Activated CD8-positive, alpha-beta memory T cell treated with anti-CD3 and anti-CD28 coated beads for 48 hours (primary cell): ENCODE results near the gene DNER.

Source experiments
- DNase-seq, 3 experiments: peaks; one replicate each; pipeline ENCODE4 v3.0.0-alpha.2; 2020; ENCODE audit warnings: low read depth in 2 of 3, low spot score in 2 of 3

Gene DNER

DNA sequence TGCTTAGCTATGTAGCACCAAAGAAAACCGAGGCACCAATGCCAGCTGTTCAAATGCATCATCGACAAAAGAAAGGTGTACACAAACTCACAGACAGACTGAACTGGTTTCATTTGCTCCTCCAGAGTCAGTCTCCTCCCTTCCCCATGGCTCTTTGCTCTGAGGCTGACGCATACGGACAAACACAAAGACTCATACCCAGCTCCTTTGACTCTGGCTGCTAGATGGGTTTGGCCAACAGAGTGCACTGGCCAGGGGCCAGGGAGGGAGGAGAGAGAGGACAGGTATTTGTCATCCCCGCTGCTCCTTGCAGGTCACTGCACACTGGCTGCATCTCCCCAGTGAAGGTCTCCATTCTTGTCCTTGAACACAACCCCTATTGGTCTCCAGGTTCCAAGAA, 40.7 kb downstream of the DNER start:
- no peak for DNase-seq

DNA sequence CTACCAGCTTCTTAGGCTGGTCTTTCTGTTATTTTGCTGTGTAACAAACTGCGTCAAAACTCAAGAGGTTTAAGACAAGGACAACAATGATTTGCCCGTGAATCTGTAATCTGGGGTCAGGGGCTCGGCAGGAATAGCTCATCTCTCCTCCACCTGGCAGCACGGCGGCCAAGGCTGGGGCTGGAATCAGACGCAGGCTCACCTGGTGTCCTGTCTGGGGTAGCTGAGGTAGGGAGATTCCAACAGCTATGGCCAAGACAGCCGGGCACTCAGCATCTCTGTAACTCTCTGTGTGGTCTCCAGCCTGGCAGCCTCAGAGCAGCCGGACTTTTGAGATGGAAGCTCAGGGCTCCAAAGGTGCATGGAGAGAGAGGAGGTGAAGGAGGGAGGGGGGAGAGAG, 42.3 kb downstream of the DNER start:
- DNase-seq, result no peak

DNA sequence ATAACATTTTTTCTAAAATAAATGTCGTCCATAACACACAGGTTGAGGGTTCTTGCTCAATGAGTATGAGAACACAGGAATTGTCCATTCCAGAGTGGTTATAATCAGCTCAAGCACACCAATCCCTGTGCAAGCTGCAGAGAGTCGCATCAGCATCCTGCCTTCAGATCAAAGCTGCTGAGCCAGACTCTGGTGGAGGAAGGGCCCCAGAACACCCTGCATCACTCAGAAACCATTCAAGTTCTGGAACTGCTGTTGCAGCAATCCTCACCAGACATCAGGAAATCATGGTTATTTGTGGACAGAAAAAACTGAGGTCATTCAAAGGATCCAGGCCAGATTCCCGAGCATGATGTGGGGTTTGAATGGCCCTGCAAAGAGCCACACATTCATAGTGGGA, 44.5 kb downstream of the DNER start:
- DNase-seq, result no peak

DNA sequence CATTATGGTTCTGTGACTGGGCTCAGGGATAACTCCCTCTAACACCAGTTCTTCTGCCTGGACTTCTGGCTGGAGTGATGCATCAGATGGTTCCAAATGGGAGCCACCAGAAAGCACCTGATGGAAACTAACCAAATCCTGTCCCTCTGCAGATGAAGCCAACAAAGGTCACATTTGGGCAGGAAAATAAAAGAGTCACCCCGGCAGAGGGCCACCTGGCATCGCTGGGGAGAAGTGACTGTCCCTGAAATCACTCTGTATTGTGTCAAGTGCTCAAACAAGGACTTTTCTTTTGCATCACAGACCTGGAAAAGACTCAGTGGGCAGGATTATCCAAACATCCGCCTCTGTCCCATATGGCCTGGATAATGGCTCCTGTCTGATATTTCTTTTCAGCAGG, 47.5 kb downstream of the DNER start:
- DNase-seq, result no peak

DNA sequence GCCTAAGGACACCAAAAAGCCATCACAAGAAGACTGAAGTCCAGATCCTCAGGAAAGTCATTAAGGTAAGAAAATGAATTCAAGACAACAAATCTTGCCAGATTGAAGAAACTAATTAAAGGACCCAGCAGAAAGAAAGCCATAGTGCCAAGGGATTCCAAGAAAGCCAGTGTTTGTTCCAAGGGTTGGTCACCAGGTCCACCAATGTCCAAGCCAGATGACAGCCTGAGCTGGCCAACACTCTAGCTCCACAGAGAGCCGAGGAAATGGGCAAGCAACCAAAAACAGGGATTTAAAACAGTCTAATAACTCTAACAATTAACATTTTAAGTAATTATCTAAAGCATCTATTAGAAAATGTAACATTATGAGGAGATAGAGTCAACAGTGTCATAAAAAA, 49.2 kb downstream of the DNER start:
- no peak for DNase-seq

DNA sequence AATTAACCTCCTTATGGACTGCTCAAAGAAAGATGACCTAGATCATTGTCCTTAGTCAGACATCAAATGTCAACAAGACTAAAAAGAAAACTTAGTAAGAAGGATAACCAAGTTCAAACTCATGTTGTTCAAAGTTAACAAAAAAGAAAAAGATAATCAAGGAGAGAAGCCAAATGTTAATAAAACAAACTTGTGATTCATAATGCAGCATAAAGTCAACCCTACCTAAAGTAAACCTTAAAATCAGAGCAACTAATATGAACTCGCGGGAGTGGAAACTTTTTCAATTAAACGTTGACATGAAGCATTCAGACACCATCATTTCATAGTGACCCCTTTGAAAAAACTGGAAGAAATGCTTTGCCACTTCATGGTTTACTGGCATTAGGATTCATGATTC, 52.9 kb downstream of the DNER start:
- no peak for DNase-seq

DNA sequence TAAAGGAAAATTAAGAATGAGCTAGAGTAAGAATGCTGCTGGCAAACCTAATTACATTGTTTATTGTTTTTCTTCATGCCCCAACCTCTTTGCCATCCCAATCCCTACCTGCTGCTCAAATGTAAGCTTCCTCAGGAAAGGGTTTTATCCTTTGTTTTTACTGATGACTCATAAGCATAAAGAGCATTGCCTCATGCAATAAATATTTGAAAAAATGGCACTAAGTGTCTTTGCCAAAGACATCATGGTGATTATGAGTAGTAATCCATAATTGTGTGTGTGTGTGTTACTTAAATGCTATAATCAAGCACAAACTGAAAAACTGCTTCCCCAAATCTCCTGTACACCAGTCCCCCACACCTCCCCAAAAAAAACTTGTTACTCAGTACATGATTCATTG, 53.4 kb downstream of the DNER start:
- no peak for DNase-seq

- no peak for DNase-seq
Measured at GRCh38 chr2:229660391-229660790, 54.0 kb downstream of the DNER start.

DNA sequence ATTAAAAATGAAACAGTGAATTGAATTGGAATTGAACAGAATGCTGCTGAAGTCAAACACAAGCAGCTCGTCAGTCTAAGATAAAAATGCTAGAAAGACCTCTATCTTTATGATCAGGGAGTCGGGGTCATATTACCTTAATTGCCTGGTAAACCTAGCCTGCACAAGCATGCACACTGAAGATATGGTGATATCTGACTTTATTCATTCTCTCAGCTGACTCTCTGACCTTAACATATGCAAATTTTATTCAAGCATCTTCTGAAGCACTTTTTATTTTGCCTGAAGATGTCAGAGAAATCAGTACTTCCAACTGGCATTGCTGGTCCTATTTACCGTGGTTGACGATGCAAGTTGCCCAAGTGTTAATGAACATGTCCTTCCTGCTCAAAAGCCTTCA, 56.4 kb downstream of the DNER start:
- no peak for DNase-seq

DNA sequence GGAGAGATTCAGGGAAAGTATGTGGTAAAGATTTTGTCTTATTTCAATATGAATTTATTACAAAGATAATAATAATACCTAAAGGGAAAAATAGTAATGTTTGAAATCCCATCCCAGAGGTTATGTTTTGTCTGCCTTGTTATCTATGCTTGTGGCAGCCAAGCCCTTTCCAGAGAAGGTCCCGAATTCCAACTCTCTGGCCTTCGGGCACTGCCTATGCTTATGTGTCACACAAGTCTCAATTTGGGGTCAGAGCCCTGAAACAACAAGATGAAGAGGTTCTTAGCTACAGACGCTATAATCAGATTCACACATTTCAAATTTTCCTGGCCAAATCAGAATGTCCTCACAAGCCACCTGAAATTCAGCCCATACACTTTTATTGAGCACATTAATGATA, 59.9 kb downstream of the DNER start:
- DNase-seq, result no peak

GRCh38 chr2:229653531-229653930, 60.8 kb downstream of the DNER start:
- no peak for DNase-seq

DNA sequence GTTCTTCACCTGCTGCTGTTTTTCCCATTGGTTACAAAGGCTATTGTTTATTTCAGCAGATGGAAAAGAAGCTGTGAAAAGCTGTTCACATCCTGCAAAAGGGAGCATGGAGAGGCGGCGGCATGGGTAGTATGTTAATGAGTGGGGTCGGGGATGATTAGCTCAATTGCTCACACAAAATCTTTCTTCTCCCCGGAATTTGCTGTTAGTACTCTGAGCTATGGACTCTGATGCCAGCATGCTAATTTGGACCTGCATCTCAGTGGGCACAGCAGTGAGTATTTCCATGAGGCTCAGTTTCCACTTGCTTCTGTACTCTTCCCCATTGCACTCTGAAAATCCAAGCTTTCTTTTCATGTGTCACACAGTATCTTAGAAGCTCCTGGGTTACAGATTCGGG, 61.6 kb downstream of the DNER start:
- no peak for DNase-seq

GRCh38 chr2:229650901-229651300, 63.5 kb downstream of the DNER start:
- no peak for DNase-seq

DNA sequence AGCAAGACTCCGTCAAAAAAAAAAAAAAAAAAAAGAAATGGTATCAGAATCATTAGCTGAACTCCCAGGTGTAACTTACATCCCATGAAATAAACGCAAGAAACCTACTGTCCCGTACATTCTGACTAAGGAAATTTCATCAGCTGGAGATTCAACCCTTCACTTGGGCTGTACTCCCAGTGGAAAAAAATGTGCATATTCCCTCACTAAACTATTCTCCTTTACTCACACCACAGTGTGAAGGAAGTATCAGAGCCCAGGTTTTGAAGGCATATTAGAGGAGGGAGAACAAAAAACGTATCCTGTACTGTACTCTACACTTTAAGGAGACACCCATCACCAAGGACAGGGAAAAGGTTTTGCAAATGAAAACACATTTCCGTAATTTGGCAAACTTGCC, 64.3 kb downstream of the DNER start:
- DNase-seq, result no peak

- DNase-seq, result no peak
Measured at GRCh38 chr2:229646186-229646723, 68.1 kb downstream of the DNER start.

DNA sequence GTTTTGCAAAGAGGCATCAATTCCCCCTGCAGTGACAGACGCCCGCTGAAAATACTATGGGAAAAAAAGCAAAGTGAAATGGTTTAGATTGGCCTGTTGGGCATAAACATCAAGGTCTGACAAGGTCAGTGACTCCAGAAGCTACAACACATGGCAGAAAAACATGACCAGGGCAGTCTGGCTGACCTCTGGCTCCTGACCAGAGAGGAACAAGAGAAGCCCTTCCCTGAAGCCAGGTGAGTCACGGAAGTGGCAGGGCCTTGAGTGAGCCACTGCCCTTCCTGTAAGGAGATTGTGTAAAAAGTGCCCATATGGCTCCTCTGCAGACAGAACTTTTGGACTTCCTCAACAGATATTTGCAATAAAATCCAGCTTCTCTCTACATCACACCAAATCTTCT, 72.0 kb downstream of the DNER start:
- no peak for DNase-seq

DNA sequence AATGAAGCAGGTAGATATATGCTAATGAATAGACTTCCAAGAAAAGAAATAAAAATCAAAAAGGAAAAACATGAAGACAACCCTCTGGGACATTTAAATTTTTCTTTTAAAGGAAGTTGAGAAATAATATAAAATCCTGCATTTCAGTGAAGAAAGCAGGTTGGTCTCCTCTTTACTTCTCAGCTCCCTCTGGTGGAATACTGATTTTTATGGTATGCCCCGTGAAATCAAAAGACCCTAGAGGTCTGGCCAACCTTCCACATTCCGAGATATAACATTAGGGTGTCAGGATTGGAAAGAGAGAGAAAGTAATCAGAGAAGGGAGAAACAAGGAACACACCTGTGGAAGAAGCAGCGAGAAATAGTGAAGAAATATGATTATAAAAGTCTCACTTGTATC, 72.7 kb downstream of the DNER start:
- no peak for DNase-seq

DNA sequence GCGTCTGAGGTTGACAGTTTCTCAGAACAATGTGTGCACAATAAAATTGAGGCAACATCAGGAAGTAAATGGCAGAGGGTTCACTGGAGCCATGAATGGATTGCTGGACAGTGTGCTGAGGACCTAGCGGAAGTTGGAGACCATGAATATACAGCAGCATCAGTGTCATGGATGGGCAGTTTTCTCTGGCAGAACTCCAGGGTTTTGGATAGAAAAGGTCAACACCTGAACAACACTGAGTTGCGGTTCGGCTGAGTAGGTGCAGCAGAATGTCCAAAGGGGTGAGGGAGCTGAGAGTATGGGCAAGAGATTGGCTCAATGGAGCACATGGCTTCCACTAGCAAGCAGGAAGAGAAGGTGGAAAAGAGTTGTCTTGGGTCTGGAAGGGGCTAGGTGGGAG, 73.7 kb downstream of the DNER start:
- no peak for DNase-seq

- no peak for DNase-seq
Measured at GRCh38 chr2:229636571-229636970, 77.8 kb downstream of the DNER start.

GRCh38 chr2:229635371-229635680, 79.0 kb downstream of the DNER start:
- no peak for DNase-seq

DNA sequence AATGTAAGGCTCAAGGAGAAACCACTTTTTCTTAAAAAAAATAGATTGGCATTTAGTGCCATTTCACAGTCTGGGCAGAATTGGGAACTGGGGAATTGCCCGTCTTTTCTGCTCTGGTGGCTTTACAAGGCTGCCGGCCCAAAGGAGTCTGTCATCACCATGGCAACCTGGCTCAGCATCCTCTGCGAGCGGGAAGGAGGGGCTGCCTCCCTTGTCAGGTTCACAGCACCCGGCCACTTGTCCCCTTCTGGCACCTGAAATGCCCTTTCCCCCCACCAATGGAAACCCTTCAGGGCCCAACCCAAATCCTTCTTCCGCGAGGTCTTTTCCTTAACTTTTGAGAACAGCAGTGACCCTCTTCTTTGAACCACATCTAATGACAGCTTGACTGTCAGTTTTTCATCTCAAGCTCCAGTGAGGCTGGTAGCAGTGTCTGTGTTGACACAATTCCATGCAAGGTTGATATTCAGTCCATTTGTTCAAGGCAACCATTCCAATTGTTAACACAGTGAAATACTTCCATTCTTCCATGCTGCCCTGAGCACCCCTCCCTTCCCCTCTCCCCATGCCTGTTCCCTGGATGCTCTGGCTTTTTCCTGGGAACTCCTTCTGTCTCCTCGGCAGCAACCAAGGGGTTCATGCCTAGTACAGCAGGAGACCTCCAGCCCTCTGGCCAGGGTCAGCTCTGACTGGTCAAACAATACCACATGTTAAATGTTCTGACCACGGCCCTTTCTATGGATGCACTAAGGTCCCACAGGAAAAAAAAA, 79.6 kb downstream of the DNER start:
- no peak for DNase-seq

- DNase-seq, result no peak
Measured at GRCh38 chr2:229633556-229633955, 80.8 kb downstream of the DNER start.

DNA sequence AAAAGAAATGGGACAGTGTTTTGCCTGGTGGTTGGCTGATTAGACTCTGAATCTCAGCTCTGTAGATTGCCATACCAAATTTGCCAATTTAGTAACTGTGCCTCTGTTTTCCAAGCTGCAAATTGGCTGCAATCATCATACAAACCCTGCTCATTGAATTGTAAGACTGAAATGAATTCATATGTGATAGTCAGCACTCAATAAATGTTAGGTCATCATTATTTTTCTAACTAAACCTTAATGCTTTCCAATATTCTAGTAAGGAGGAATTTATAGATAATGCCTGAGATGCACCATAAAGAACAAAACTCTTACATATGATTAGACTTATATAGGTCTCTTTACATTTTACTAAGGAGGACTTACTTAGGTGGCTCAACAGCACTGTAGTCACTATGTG, 85.3 kb downstream of the DNER start:
- DNase-seq, result no peak

GRCh38 chr2:229627728-229628127, 86.6 kb downstream of the DNER start:
- DNase-seq, result no peak
